HEK293 (cell line): ENCODE data around the gene CSTPP1.
"Not testable (repeated sequence)": the region's sequence is repeated elsewhere in the genome, so short reads cannot be mapped to it uniquely, and the experiment has no call there.

Experiments used
- SCRT1 ChIP-seq: fragments of 450-650 bp; formaldehyde crosslinking; IDR thresholded peaks from 2 replicates; pipeline ENCODE4 v1.5.1; 2016; ENCODE audit warnings: missing biosample characterization, missing genetic modification characterization, borderline replicate concordance
- ZBTB20 ChIP-seq: fragments of 450-650 bp; formaldehyde crosslinking; IDR thresholded peaks from 2 replicates; pipeline ENCODE4 v1.5.1; 2016; ENCODE audit warnings: missing biosample characterization, missing genetic modification characterization
- ZNF292 ChIP-seq: fragments of 450-650 bp; formaldehyde crosslinking; IDR thresholded peaks from 2 replicates; pipeline ENCODE4 v1.5.1; 2016; ENCODE audit warnings: low read depth, missing biosample characterization, missing genetic modification characterization, borderline replicate concordance

- TF ChIP-seq ZNF292, ZBTB20, SCRT1 (tag by site-specific recombination): not testable (repeated sequence)
These were observed 55.8 kb downstream of the CSTPP1 start for GRCh38 chr11:46992386-46992785.
